ENCODE data around the gene PIP5K1B. TPM values are rescaled to one million over a fixed set of nuclear protein-coding genes. Genes with fewer than 3 reads are reported as not detected.

The PIP5K1B gene
- total RNA-seq, 1 experiment from 2014 or later: 0.16 TPM

- Mint-ChIP-seq H3K27me3 (ENCODE audit: insufficient read depth, unreplicated experiment) (peaks cover 62% of the 10 kb centered on the region), H3K36me3 (ENCODE audit: insufficient read depth, unreplicated experiment) (no peaks in the 10 kb centered on the region), H3K27ac (ENCODE audit: low read depth, unreplicated experiment) (no peak overlapping the region), H3K4me1 (ENCODE audit: insufficient read depth, unreplicated experiment) (no peaks in the 10 kb centered on the region), H3K9me3 (ENCODE audit: unreplicated experiment) (no peaks in the 10 kb centered on the region), H3K4me3 (ENCODE audit: unreplicated experiment) (no peak overlapping the region)
- ChIA-PET POLR2A (no interaction called here), CTCF (interaction anchor here (0.6 kb wide), 1 partner anchor 180 kb away, joined by 3 read pairs; no protein-coding TSS in a partner anchor)
- no peak for DNase-seq (ENCODE audit: unreplicated experiment)
- intact Hi-C loops (cut with micrococcal nuclease): no loop called here
- TF ChIP-seq CTCF (IDR thresholded peaks at IDR 0.05; ENCODE audit: unreplicated experiment): no peak
- no TSS peak for BruUV-seq (replicated peaks)
Observed at GRCh38 chr9:68762570-68762969, 57.5 kb downstream of the PIP5K1B start.

DNA sequence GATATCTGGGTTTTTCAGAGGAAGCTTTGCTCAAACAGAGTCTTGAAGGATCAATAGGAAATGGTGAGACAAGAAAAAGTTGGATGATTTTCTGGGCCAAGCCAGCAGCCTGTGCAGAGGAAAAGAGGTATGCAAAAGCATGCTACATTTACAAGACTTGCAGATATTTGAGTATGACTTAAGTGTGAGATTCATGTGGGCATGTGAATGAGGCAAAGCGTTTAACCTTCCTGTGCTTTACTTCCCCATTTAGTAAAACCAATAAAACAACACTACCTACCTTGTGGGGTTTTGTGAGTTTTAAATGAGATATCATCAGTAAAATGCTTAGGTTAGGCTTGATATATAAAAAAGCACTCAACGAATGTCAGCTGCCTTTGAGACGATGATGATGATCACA, 58.1 kb downstream of the PIP5K1B start:
- no peak for TF ChIP-seq CTCF (IDR thresholded peaks at IDR 0.05; ENCODE audit: unreplicated experiment)
- Mint-ChIP-seq H3K4me1 (ENCODE audit: insufficient read depth, unreplicated experiment) (no peaks in the 10 kb centered on the region), H3K36me3 (ENCODE audit: insufficient read depth, unreplicated experiment) (no peaks in the 10 kb centered on the region), H3K4me3 (ENCODE audit: unreplicated experiment) (no peak overlapping the region), H3K9me3 (ENCODE audit: unreplicated experiment) (no peaks in the 10 kb centered on the region), H3K27ac (ENCODE audit: low read depth, unreplicated experiment) (no peak overlapping the region), H3K27me3 (ENCODE audit: insufficient read depth, unreplicated experiment) (peaks cover 57% of the 10 kb centered on the region)
- DNase-seq (ENCODE audit: unreplicated experiment): no peak
- POLR2A ChIA-PET: no interaction called here
- intact Hi-C loops (cut with micrococcal nuclease): no loop called here
- CTCF ChIA-PET: interaction anchor here (0.7 to 0.8 kb wide), 2 partner anchors 11 to 255 kb away, joined by 3 read pairs; no protein-coding TSS in a partner anchor
- no TSS peak for BruUV-seq (replicated peaks)

- CTCF ChIA-PET: interaction anchor here (0.6 to 1.0 kb wide), 3 partner anchors 15 to 18 kb away, joined by 3 to 4 read pairs (median 3); no protein-coding TSS in a partner anchor
- intact Hi-C loops (cut with micrococcal nuclease): no loop called here
- BruUV-seq (replicated peaks): no TSS peak
- H3K4me3 Mint-ChIP-seq (ENCODE audit: unreplicated experiment): no peak overlapping the region
- H3K4me1 Mint-ChIP-seq (ENCODE audit: insufficient read depth, unreplicated experiment): no peaks in the 10 kb centered on the region
- TF ChIP-seq CTCF (IDR thresholded peaks at IDR 0.05; ENCODE audit: unreplicated experiment): no peak
- peaks cover 43% of the 10 kb centered on the region for H3K27me3 Mint-ChIP-seq (ENCODE audit: insufficient read depth, unreplicated experiment)
- POLR2A ChIA-PET: interaction anchor here (1.0 to 1.6 kb wide), 2 partner anchors 11 to 13 kb away, joined by 3 to 4 read pairs; no protein-coding TSS in a partner anchor
- H3K36me3 Mint-ChIP-seq (ENCODE audit: insufficient read depth, unreplicated experiment): no peaks in the 10 kb centered on the region
- DNase-seq (ENCODE audit: unreplicated experiment): no peak
- H3K9me3 Mint-ChIP-seq (ENCODE audit: unreplicated experiment): no peaks in the 10 kb centered on the region
- H3K27ac Mint-ChIP-seq (ENCODE audit: low read depth, unreplicated experiment): no peak overlapping the region
Observed at GRCh38 chr9:68768619-68769018, 63.6 kb downstream of the PIP5K1B start.

- no TSS peak for BruUV-seq (replicated peaks)
- intact Hi-C loops (cut with micrococcal nuclease): no loop called here
- Mint-ChIP-seq H3K9me3 (ENCODE audit: unreplicated experiment) (no peaks in the 10 kb centered on the region), H3K27me3 (ENCODE audit: insufficient read depth, unreplicated experiment) (peaks cover 47% of the 10 kb centered on the region), H3K4me3 (ENCODE audit: unreplicated experiment) (no peak overlapping the region), H3K36me3 (ENCODE audit: insufficient read depth, unreplicated experiment) (no peaks in the 10 kb centered on the region), H3K4me1 (ENCODE audit: insufficient read depth, unreplicated experiment) (peaks cover under 1% of the 10 kb centered on the region), H3K27ac (ENCODE audit: low read depth, unreplicated experiment) (no peak overlapping the region)
- no peak for TF ChIP-seq CTCF (IDR thresholded peaks at IDR 0.05; ENCODE audit: unreplicated experiment)
- ChIA-PET POLR2A (interaction anchor here (1.6 kb wide), 1 partner anchor 9 kb away, joined by 4 read pairs; no protein-coding TSS in a partner anchor), CTCF (interaction anchor here (1.0 kb wide), 1 partner anchor 17 kb away, joined by 3 read pairs; no protein-coding TSS in a partner anchor)
- no peak for DNase-seq (ENCODE audit: unreplicated experiment)
Observed at GRCh38 chr9:68769852-68770251, 64.8 kb downstream of the PIP5K1B start.

Measured in MCF 10A (cell line).